GM18507 (cell line): ENCODE measurements around the gene TMEM156.

Source experiments
- DNase-seq: peaks from one replicate; pipeline ENCODE4 v3.0.0; 2011; ENCODE audit warnings: low read depth; ENCODE audit not compliant: insufficient read length; ENCODE audit errors: extremely low spot score
- FAIRE-seq: peaks from 2 replicates; lab custom pipeline; 2011; peaks lifted over from hg19 to GRCh38; lab: Jason Lieb, UNC

TMEM156 gene

DNA sequence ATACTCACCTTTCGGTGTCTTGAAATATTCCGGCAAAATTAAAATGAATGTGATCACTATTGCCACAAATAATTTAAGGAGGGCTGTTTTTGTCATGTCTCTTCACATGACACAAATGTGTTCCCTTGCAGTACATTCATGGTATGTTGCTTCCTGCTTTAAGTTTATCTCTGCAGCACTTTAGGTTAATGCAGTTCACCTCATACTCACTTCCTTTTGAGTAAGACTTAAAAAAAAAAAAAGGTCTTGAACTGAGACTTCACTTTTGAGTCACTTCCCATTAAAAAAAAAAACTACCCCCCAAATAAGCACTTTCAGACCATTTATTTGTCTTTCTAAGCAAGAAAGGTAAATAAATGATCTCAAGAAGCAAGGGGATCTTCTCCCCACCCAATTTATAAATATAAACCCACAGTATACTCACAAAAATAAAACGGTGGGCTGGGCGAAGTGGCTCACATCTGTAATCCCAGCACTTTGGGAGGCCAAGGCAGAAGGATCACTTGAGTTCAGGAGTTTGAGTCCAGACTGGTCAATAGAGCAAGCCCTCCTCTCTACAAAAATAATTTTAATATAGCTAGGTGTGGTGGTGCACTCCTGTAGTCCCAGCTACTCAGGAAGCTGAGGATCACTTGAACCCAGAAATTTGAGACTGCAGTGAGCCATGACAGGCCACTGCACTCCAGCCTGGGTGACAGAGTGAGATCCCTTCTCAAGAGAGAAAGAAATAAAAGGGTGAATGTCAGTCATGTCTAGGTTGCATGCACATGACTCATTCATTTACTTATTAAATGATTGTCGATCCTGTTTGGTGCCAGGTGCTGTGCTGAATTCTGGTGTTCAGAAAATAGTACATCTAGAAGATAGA, at the start of gene TMEM156:
TMEM156 (minus strand) TSS at position 192 of the 868 bp plus-strand sequence; CDS start at position 96, 96 bp downstream.
- peak; percentile 95 for FAIRE-seq
- no peak for DNase-seq

GRCh38 chr4:39078829-39079228, 46.6 kb upstream of the TMEM156 start:
- no peak for FAIRE-seq
- DNase-seq = no peak

- no peak for FAIRE-seq
- no peak for DNase-seq
These were observed 36.7 kb upstream of the TMEM156 start for GRCh38 chr4:39068907-39069306.

- no peak for DNase-seq
- FAIRE-seq = no peak
These were observed 35.2 kb upstream of the TMEM156 start for GRCh38 chr4:39067451-39067850.

GRCh38 chr4:39067031-39067430, 34.8 kb upstream of the TMEM156 start:
- DNase-seq = no peak
- peak; percentile 9 for FAIRE-seq

GRCh38 chr4:39066371-39066770, 34.2 kb upstream of the TMEM156 start:
- DNase-seq (no peak), FAIRE-seq (no peak)

GRCh38 chr4:39063430-39063829, 31.2 kb upstream of the TMEM156 start:
- FAIRE-seq = peak; percentile 67

GRCh38 chr4:39062770-39063097, 30.5 kb upstream of the TMEM156 start:
- DNase-seq (no peak), FAIRE-seq (no peak)

More at GRCh38 chr4:39063430-39063829, 31.2 kb upstream of the TMEM156 start:
- DNase-seq = no peak

DNA sequence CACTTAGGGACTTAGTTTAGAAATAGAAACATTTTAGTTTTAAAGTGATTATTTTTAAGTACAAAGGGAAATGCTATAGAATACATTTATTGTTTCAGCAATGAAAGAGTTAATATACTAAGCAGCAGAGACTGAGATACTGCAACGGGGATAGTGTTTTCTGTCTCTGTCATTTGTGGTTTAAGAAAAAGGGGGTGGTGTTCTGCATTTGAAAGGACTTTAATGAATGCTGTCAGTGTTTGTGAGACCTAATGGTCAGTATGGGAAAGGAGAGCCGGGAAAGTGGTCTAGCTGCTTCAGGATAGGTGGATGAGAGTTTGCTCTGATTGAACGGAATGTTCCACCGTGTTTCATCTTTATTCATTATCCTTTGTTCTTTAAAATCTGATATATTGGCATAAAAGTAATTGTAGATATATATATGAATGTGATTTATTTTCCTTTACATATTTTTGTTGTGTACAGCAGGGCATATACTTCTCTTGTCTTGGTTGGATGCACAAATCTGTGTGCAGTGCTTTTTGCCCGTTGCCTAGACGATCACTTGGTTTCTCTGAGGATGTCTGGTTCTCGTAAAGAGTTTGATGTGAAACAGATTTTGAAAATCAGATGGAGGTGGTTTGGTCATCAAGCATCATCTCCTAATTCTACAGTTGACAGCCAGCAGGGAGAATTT, 30.0 kb upstream of the TMEM156 start, which contains the start of gene KLHL5:
KLHL5 (plus strand) TSS at position 139 of the 676 bp plus-strand sequence; CDS start at position 560, 421 bp downstream.
- DNase-seq (no peak), FAIRE-seq (peak; percentile 63)

GRCh38 chr4:39061457-39061856, 29.2 kb upstream of the TMEM156 start:
- FAIRE-seq (no peak), DNase-seq (no peak)

GRCh38 chr4:39056023-39056422, 23.8 kb upstream of the TMEM156 start:
- FAIRE-seq (no peak), DNase-seq (no peak)

GRCh38 chr4:39054497-39054896, 22.3 kb upstream of the TMEM156 start:
- FAIRE-seq (no peak), DNase-seq (no peak)

GRCh38 chr4:39053983-39054382, 21.8 kb upstream of the TMEM156 start:
- FAIRE-seq (no peak), DNase-seq (no peak)

GRCh38 chr4:39051492-39051891, 19.3 kb upstream of the TMEM156 start:
- DNase-seq (no peak), FAIRE-seq (no peak)

DNA sequence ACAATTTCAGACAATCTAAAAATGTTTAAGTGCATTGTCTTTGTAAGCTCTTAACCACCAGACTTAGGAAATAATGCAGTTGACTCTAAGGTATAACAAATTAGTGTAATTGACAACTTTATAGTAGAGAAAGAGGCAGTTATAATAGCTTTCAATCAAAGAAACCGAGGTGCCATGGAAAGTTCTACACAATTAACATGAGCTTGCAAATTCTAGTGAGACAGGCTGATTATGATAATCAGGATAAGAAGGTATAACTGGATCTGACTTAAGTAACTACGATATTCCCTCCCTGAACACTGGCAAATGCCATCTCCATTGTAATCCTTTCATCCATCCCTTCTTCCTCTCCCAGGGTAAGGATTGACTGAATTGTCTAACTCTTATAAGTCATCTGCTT, 18.4 kb upstream of the TMEM156 start:
- DNase-seq (no peak), FAIRE-seq (no peak)

- FAIRE-seq (peak; percentile 39), DNase-seq (no peak)
These were observed 16.1 kb upstream of the TMEM156 start for GRCh38 chr4:39048311-39048710.

GRCh38 chr4:39047681-39048080, 15.5 kb upstream of the TMEM156 start:
- DNase-seq = no peak
- FAIRE-seq = no peak

DNA sequence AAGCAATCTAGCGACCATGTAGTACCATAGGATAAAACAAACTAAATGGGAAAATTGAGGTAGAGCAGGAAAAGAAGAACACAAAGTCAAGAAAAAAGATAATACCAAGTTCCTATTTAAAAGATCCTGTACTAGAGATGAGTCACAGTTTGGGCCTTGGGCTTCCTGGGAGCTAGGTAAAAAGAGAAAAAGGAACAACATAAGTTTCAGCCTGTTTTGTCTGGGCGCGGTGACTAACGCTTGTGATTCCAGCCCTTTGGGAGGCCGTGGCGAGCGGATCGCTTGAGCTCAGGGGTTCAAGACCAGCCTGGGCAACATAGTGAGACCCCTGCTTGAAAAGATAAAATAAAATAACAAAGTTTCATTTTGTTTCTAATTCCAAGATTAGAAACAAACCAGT, 14.0 kb upstream of the TMEM156 start:
- FAIRE-seq (no peak), DNase-seq (no peak)

DNA sequence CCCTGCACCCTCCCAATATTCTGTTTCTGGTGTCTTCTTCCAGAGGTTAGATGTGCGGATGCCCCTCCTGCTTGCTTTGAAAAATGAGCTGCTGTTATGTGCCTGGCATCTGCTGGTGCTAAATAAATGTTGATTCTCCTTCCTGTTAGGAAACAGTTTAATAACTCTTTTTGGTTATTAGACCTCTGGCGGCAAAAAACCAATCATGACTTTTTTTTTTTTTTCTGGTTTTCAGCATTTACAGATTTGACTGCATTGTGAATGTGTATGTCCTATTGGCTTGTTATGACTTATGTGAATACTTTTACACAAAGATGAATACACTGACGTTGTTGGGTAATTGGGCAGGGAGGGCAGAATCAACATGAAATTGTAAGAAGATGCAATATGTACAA, 13.6 kb upstream of the TMEM156 start:
- DNase-seq (no peak), FAIRE-seq (peak; percentile 69)

GRCh38 chr4:39044956-39045826, 13.0 kb upstream of the TMEM156 start:
- DNase-seq (no peak), FAIRE-seq (peak; percentile 5)
